Measurements from ENCODE around the gene MACO1.

DNA sequence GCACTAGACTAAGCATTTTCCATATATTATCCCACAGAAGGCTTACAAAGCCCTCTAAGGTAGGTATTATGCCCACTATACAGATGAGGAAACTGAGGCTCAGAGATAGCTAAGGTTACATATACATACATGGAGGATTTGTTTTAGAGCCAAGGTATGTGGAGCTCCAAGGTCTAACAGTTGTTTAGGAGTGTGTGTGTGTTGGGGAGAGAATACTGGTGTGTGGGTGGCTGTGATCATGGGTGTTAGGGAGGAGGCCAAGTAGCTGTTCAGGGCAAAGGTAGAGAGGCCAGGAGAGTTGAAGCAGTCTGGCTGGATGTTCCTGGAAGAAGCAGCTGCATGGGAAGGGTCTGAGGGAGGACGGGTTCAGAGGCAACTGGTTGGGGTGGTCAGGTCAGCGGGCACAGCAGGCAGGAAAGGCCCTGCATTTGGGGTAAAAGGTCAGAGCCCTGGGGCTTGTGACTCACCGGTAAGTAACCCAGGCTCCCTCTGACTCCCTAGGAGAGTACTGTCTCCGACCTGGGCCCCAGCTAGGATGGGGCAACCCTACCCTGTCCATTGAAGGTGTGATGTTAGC is 107.6 kb downstream of the MACO1 start:
- TF ChIP-seq, protein P1, sequence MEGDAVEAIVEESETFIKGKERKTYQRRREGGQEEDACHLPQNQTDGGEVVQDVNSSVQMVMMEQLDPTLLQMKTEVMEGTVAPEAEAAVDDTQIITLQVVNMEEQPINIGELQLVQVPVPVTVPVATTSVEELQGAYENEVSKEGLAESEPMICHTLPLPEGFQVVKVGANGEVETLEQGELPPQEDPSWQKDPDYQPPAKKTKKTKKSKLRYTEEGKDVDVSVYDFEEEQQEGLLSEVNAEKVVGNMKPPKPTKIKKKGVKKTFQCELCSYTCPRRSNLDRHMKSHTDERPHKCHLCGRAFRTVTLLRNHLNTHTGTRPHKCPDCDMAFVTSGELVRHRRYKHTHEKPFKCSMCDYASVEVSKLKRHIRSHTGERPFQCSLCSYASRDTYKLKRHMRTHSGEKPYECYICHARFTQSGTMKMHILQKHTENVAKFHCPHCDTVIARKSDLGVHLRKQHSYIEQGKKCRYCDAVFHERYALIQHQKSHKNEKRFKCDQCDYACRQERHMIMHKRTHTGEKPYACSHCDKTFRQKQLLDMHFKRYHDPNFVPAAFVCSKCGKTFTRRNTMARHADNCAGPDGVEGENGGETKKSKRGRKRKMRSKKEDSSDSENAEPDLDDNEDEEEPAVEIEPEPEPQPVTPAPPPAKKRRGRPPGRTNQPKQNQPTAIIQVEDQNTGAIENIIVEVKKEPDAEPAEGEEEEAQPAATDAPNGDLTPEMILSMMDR (IDR thresholded peaks at IDR 0.05 in 8 of 11, conservative IDR thresholded peaks at IDR 0.05 in 3 of 11): no peak
- TF ChIP-seq POLR2AphosphoS5 (IDR thresholded peaks at IDR 0.05) (no peak), POLR2A (IDR thresholded peaks at IDR 0.05) (no peak)
